Ecto neural progenitor cell (in vitro differentiated cells): ENCODE measurements around the gene UBR1.
"Not testable (repeated sequence)": the region's sequence is repeated elsewhere in the genome, so short reads cannot be mapped to it uniquely, and the experiment has no call there.

Experiments
- DNase-seq: peaks from one replicate; pipeline ENCODE4 v3.0.0-alpha.2; 2018; ENCODE audit warnings: low spot score

Gene UBR1

DNA sequence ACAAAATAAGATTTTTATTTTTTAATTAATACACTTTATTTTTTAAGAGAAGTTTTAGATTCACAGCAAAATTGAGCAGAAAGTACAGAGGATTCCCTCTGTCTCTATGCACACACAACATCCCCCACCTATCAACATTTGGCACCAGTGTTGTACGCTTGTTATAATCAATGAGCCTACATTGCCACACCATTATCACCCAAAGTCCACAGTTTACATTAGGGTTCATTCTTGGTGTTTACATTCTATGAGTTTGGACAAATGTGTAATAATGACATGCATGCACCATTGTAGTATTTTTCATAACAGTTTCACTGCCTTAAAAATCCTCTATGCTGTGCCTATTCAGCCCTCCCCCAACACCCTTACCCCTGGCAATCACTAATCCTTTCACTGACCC lies 134.0 kb downstream of the UBR1 start:
- no peak for DNase-seq

DNA sequence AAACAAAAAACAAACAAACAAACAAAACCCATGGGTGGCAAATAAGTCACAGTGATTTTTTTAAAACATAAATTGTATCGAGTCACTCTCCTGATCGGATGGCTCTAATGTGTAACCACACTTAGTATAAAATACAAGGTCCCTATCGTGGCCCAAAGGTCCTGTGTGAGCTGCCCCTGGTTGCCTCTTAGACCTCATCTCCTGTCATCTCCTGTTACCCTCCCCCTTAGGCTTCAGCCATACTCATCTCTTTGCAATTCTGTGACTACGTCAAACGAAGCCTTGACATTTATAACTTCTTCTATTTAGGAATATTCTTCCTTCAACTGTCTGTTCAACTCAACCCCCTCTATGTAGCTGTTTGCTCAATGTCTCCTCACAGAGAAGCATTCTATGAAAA lies 141.4 kb downstream of the UBR1 start:
- DNase-seq: no peak

DNA sequence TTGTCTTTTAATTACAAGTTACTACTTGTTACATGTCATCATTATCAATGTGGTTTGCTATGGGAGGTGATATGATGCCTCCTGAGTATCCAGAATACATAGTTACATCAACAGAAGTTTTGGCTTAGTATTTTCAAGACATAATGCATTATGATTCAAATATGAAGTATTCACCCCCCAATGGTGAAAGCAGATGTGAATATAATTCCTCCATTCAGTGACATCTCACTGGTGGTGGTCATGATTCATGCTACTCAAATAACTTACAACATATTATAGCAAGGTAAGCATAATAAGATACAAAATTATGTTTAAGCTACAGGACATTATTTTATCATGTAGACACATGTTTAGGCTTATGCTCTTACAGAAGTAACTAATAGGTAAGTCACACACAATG lies 150.3 kb downstream of the UBR1 start:
- DNase-seq: no peak

DNA sequence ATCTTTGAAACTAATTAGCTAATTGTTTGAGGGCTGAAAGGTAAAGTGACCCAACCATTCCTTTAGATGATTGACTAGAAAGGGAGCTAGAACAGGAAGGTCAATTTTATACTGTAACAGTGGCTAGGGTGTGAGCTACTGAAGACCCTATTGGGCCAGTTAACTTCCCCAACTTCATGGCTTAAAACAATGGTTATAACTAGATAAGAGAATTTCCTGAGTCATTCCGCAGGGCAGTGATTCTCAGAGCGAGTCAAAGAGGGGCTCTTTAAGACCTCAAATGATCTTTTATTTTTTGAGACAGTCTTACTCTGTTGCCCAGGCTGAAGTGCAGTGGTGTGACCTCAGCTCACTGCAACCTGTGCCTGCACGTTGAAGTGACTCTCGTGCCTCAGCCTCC lies 151.5 kb downstream of the UBR1 start:
- DNase-seq: no peak

DNA sequence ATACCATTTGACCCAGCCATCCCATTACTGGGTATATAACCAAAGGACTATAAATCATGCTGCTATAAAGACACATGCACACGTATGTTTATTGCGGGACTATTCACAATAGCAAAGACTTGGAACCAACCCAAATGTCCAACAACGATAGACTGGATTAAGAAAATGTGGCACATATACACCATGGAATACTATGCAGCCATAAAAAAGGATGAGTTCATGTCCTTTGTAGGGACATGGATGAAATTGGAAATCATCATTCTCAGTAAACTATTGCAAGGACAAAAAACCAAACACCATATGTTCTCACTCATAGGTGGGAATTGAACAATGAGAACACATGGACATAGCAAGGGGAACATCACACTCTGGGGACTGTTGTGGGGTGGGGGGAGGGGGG lies 156.9 kb downstream of the UBR1 start:
- DNase-seq: not testable (repeated sequence)

DNA sequence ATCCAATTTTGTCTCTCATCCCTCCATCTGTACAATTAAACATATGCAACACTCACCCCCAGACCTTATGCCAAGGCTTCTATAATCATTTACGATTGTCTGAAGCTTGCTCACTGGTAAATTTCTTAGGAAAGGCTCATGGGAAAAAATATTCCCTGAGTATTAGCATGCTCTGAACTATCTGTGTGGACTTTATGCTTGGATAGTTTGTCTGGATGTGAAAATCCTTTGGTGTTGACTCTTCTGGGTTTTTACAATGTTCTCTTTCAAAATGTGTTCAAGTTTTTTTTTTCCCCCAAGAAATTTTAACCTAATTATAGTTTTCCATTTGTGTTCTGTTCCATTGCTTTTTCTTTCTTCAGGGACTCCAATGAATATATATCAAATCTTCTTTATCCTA lies 165.3 kb downstream of the UBR1 start:
- no peak for DNase-seq

DNA sequence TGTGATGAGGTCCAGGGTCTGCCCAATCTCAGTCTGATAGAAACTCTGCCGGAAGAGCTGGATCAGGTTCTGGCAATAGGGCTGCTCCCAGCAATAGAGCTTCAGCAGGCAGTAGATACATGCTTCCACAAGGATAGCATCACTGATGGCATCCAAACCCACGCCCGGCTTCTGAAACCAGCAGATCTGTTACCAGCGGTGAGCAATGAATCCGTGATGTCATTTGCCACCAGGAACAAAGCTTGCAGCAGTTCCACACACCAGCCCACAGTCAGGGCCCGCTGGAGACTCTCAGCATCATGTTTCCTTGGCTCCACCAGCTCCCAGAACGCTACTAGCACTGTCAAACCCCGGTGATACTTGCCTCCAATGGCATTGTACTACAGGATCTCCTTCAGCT lies 166.0 kb downstream of the UBR1 start:
- DNase-seq: no peak

DNA sequence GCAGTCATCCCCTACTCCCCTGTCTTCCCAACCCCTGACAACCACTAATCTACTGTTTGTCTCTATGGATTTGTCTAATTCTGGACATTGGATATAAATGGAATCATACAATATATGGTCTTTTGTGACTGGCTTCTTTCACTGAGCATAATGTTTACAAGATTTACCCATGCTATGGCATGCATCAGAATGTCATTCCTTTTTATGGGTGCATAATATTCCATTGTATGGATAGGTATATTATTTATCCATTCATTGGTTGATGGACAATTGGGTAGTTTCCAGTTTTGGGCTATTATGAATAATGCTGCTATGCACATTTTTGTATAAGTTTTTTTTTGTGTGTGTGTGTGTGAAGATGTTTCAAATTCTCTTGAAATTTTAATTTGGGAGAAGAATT lies 168.7 kb downstream of the UBR1 start:
- DNase-seq: no peak

DNA sequence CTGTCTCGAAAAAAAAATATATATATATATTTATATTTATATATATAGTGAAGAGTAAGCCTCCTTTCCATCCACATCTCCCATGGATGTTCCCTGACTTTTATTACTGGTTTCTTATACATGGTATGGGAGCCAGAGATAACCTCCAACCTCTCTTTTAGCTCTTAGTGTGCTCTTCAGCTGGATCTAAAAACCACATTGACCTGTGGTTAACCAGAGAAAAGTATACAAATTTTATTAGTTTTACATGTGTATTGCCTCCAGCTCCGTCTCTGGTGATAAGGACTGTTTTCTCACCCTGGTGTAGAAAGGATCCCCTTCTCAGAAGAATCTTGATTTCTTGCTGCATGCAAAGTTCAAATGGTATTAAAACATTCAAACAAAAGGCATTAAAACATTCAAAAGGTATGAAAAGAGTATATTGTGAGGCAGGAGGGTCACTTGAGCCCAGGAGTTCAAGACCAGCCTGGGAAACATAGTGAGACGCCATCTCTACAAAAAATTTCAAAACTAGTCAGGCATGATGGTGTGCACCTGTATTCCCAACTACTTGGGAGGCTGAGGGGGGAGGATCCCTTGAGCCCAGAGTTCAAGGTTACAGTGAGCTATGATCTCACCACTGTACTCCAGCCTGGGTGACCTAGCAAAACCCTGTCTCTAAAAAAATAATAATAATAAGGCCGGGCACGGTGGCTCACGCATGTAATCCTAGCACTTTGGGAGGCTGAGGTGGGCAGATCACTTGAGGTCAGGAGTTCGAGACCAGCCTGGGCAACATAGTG lies 171.8 kb downstream of the UBR1 start:
- DNase-seq: no peak

DNA sequence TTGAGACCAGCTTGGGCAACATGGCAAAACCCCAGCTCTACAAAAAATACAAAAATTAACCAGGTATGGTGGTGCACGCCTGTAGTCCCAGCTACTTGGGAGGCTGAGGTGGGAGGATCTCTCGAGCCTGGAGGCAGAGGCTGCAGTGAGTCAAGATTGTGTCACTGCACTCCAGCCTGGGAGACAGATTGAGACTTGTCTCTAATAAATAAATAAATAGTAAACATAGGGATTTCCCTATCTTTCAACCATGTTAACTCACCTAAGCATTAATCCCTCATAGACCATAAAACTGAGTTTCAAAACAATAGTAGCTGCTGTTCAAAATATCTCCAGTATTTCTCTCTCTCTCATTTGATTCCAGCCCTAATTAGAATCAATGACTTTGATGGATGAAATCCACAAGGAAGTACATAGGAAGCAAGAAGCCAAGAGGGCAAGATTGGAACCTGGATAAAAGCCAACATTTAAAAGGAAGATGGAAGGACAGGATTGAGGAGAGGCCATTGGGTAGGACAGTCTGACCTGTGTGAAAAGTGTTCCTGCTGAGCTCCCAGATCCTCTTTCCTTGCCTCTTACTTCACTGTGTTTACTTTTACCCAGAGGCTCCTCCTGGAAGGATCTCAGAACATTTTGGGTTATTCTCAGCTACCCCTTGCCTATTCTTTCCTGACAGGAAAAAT lies 172.9 kb downstream of the UBR1 start:
- DNase-seq: no peak

DNA sequence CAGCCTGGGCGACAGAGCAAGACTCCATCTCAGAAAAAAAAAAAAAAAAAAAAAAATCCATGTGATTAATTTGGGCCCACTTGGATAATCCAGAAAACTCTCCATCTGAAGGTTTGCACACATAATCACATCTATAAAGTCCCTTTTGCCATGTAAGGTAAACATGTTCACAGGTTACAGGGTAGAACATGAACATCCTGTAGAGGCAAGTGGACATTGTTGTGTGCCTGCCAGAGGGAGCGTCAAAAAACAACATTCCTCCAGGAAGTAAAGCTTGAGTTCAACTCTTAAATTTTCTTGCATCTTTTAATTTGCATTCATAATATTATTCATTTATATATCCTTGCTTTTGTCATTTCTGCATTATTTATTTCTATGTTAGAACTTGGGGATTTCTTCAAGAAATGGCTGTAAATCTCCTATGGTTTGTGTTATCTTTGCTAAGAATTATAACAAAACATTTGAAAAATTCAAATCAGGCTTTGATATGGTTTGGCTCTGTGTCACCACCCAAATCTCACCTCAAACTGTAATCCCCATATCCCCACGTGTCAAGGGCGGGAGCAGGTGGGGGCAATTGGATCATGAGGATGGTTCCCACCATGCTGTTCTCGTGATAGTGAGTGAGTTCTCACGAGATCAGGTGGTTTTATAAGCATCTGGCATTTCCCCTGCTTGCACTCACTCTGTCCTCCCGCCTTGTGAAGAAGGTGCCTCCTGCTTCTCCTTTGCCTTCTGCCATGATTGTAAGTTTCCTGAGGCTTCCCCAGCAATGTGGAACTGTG lies 173.9 kb downstream of the UBR1 start:
- no peak for DNase-seq

DNA sequence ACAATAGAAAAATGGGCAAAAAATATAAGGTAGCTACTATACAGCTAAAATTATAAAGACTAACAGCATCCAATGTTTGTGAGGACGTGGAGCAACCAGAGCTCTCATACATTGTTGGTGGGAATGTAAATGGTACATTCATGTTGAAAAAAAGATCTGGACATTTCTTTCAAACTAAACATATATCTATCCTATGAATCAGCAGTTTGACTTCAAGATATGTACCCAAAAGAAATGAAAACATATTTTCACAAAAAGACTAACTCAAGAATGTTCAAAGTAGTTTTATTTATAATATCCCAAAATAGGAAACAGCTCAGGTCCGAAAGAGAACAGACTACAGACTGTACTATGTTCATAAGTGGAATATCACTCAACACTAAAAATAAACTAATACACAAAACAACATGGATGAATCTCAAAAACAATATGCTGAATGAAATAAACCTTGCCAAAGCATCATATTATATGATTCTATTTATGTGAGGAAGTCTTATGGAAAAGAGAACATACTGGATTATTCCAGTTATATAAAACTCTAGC lies 176.5 kb downstream of the UBR1 start:
- DNase-seq: no peak

DNA sequence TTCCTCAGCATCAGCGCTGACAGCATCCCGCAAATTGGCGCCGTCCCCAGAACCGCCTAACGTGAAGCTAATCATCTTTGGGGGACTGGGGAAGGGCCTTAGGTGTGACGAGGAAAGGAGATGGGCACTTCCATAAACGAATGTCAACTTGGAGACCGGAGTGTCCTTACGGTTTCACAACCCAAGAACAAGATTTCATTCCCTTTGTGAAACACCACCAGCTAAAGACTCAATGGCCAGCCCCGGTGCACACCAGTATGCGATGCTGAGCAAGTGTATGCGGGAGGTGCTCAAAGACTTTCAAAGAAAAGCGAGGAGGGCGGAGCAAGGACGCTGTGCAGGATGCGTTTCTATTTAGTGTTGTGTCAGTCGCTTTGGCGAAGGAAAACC lies 184.5 kb downstream of the UBR1 start:
- no peak for DNase-seq

DNA sequence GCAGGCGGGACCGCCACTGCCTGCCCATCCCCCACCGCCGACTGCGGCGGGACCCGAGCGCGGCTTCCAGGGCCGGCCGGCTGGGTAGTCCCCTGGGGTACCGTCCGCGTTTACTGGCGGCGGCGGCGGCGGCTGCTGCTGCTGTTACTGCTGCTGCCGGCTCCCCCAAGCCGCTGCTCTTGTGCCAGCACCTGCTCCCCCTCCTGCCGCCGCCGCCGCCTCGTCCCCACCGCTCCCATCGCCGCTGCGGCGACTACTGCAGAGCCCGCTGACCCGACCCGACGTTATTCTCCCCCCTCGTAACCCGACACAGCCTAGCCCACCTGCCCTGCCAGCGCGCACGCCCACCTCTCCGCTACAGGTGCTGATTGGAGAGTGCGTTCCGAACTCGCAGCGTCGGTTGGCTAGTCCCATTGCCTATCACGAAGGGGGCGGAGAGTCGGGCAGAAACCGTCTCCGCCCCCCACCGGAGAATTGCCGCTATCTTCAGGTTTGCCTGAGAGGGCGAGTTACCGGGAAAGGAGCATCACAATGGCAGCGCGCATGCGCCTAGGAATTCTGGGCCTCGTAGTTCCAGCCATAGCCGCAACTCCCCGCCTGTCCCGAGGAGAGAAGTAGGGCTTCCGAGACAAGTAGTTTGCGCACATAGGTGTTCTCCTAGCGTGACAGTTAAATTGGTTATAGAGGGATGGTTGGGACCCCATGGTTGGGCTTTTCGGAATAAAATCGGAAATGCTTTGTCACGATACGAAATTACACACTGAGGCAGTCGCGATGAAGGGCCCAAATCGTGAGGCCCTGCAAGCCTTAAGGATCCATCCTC lies 185.1 kb downstream of the UBR1 start, which contains the start of gene TTBK2:
TSS of gene TTBK2 (minus strand) at position 260 of the 823 bp plus-strand sequence. CDS start 42,161 bp downstream, outside the sequence.
- DNase-seq: peak; percentile 99

DNA sequence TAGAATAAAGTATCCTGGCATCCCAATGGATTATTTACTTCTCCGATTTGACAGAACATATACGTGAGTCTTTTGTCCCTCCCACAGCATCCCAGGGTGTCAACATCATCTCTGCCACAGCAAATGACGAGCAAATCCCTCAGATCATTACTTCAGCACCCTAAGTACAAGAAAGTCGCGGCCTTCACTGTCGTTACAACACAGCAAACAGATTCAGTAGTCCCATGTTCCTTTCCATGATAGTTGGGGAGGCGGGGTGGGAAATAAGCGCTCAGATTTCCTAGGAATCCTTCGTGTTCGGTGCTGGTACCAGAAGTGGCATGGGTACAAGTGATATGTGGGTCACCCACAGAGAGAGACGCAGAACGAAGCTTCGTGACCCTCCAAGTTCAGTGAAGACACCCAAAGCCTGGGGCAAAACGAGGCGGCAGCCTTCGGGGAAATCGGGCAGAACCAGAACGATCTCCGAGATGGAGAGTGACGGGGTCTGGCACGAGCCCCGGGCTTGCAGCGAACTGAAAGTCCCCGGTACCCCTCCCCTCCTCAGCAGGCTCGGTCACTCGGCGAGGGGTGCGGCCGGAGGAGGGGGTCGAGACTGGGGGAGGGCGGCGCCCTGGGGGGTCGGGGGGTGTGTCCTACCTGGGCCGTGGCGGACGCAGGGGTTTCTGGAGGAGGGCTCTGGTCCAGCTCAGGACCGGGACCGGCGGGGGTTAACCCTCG lies 185.9 kb downstream of the UBR1 start:
- no peak for DNase-seq

DNA sequence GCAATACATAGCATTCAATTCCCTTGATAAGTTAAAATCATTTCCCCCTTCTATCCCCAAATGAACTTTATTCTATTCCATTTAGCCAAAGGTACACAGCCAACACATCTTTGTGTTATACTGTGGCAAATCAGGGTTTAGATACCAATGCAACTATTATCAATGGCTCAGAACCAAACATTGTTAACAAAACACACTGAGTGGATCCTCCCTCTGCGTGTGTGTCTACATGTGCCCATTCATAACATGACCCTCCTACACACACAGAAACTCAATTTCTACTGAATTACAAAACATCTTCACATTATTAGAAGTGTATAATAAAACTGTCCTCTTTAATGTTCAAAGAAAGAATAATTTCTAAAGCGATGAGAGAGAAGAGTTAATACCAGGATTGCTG lies 186.5 kb downstream of the UBR1 start:
- DNase-seq: no peak

DNA sequence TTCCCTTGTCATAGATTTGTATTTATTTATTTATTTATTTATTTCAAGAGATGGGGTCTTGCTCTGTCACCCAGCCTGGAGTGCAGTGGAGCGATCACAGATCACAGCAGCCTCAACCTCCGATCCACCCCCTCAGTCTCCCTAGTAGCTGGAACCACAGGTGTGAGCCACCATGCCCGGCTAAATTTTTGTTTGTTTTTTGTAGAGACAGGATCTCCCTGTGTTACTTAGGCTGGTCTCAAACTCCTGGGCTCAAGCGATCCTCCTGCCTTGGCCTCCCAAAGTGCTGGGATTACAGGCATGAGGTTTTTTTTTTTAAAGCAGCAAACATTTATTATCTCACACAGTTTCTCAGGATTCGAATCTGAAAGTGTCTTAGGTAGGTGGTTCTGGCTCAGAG lies 187.8 kb downstream of the UBR1 start:
- no peak for DNase-seq

DNA sequence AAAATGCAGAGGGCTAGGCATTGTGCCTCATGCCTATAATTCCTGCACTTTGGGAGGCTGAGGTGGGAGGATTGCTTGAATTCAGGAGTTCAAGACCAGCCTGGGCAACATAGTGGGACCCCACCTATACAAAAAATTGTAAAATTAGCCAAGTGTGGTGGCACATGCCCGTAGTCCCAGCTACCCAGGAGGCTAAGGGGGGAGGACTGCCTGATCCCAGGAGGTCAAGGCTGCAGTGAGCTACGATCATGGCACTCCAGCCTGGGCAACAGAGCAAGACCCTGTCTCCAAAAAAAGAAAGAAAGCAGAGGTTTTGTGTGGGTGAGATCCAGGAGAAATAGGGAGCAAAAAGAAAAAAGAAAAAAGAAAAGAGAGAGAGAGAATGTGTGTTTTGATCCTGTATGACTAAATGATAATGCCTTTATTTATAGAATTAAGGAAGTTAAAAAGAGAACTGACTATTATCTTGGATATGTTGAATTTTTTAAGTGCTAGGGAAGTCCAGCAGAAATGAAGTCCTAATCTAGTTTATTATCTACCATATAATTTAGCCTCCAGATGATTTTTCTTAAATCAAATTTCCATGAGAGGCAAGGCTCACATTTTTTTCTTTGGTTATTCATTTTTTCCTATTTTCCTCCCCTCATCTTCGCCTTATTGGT lies 190.1 kb downstream of the UBR1 start:
- DNase-seq: no peak

DNA sequence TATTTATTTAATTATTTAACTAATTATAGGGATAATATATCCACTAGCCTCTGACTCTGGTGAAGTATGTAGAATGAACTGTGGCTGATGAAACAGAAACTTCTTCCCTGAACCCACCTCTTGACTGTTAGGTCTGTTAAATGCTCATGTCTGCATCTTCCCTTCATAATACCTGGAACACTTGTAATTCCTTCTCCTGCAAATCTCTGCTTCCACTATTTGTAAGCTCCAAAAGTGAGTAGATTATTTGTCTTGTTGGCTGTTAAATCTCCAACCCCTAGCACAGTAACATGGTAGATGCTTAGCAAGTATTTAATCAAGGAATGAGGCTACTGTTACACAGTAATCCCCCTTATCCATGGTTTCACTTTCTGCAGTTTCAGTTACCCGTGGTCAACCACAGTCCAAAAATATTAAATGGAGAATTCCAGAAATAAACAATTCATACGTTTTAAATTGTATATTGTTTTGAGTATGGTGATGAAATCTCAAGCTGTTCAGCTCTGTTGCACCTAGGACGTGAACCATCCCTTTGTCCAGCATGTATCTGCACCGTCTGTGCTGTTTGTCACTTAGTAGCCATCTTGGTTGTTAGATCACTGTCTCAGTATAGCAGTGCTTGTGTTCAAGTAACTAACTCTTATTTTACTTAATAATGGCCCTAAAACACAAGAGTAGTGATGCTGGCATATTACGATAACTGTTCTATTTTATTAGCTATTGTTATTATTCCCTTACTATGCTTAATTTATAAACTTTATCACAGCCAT lies 190.9 kb downstream of the UBR1 start:
- DNase-seq: no peak
